HG03378 (cell line): ENCODE results near the gene SMIM11.
A peak's percentile ranks its signal among the peaks of the same experiment; 100 is the strongest.

Experiments
- ATAC-seq: cut with Tn5 transposase; IDR thresholded peaks from one replicate; pipeline ENCODE4 v1.9.1; 2021; ENCODE audit warnings: mild to moderate bottlenecking, moderate library complexity; ENCODE audit not compliant: unreplicated experiment

SMIM11 gene, protein sequence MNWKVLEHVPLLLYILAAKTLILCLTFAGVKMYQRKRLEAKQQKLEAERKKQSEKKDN

DNA sequence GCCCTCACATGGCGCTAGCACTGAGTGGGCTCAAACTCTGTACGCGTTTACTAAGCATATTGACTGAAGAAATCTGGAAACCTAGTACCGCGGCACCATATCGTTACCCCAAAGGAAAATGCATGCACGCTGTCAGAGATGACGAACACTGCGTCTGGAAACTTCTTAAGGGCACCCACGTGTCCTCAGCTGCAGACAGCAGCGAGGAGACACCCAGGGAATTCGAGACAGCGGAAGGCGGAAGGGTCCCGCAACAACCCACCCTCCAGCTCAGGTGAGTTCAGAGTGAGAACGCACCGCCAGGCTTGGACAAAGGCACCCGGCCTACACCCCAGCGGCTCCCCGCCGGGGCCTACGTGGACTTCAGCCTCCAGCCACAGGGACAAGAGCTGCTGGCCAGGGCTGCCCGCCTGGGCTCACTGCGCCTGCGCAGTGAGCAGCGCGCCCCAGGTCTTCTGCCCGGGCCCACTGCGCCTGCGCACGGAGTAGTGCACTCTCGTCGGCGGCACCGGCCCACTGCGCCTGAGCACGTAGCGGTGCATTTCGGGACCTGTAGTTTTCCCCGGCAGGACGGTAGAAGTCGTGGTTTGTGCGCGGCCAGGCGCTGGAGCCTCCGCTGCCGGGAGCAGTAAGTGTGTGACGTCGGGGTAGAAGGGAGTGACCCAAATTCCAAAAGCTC, at the start of gene SMIM11:
Gene SMIM11, plus strand, starts transcription at position 568 of the 679 bp plus-strand sequence. CDS start 3,998 bp downstream, outside the sequence.
- peak; percentile 87 for ATAC-seq

GRCh38 chr21:34330055-34330454, 45.3 kb upstream of the SMIM11 start:
- no peak for ATAC-seq

DNA sequence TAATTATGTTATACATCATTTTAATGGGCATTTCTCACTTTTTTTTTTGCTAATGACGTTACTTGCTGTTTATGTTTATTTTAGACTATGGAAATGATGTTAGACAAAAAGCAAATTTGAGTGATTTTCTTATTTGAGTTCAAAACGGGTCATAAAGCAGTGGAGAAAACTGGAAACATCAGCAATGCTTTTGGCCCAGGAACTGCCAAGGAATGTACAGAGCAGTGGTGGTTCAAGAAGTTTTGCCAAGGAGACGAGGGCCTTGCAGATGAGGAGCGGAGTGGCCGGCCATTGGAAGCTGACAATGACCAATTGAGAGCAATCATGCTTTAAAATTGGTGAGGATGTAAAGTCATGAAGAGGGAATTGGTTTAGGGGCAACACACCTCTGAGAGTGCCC, 43.6 kb upstream of the SMIM11 start:
- no peak for ATAC-seq

- ATAC-seq = no peak
Observed at GRCh38 chr21:34332347-34332746, 43.0 kb upstream of the SMIM11 start.

DNA sequence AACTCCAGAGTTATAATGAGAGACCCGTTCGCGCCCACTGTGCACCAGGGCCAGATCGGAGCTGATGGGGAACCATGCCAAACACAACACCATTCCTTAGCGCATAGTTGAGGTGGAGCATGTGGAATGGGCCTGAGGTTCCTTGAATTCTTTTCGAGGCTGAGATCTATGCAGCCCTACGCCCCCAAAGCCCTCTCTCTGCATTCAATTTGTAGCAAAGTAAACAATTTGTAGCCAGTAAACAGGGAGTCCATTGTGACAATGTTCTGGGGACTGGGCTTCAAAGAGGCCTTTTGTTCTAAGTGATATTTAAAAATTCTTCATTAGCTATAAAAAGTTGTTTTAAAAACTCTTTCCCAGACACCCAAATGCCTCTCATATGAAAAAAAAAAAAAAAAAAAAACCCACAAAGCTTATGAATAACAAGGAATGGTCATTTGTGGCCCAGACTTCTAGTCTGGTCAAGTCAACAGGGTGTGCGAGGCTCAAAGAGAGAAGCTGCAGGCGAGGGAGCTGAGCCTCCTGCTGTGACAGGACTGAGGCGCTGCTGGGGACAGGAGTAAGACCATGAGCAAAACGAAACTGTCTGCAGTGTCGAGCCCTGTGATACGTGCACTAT, 42.1 kb upstream of the SMIM11 start:
- ATAC-seq = no peak

DNA sequence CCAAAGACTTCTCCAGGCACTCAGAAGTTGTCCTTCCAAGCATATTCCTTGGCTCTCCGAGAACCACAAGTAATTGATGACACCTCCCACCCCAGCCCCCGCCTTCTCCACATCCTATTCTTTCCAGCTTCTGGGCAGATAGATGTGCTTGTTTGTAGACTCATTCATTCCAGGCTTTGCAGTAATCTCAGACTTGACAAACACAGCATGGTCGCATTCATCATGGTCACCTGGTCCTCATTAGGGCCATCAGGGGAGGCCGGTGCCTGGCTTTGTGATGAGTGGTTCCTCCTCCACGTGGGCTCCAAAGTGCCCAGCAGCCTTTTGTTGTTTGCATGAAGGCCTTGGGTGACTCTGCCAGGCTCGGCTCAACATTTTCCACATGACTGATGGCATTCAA, 40.0 kb upstream of the SMIM11 start:
- ATAC-seq = no peak

DNA sequence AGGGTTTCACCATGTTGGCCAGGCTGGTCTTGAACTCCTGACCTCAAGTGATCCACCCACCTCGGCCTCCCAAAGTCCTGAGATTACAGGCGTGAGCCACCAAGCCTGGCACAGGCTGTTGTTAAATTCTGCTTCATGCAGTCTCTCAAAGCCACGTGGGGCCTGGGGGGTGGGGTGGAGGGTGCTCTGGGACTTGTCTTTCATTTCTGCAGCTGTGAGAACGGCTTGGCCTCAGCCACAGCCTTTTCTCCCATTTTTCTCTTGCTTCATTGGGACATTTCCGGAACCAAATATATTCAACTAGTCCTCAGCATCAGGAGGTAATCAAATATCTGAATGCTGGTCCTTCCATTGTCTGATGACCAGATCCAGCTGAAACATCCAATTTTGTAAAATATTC, 39.1 kb upstream of the SMIM11 start:
- ATAC-seq = no peak

DNA sequence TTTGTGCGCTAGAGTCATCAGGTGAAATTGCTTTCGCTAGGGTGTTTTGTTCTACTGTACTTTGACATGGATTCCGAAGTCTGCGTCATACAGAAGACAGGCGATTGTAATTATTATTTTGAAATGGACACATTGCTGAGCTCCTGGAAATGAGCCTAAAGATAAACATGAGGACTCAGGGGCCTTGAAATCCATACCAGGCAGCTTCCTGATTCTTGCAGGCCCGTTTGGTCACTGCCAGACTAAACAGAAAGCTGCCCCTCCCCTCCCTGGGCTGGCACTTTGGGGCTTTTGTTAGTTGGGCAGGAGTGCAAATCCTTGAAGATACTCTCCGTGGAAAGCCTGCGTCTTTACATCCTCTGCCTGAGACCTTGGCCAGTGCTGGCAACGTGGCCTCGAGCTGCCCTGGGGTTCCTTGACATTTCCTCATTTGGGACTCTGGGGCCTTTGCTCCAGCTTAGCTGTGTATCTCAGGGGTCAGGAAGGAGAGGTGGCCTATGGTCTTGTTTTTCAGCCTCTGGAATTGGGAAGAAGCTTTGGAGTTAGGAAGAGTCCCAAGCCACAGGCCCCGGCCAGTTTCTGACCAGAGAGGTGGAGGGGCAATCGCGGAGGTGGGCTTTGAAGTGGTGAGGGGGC, 38.4 kb upstream of the SMIM11 start:
- no peak for ATAC-seq

DNA sequence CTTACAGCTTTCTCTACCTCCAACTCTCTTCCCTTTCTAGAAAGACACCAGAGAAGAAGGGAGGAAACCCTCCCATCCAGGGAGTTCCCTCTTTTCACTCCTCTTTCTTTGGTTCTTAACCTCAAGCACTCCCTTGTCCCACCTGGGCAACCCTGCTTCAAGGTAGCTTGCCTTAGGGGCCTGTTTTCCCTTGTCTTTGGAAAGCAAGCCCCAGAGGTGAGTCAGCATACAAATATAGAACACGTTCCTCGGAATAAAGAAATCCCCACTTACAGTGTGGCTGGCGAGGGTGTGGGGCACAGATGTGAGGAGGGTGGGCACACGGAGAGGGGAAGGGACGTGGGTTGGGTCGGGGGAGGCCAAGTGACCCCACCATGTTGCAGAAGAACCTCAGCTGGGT, 37.6 kb upstream of the SMIM11 start:
- ATAC-seq = no peak

GRCh38 chr21:34338226-34338625, 37.1 kb upstream of the SMIM11 start:
- no peak for ATAC-seq

DNA sequence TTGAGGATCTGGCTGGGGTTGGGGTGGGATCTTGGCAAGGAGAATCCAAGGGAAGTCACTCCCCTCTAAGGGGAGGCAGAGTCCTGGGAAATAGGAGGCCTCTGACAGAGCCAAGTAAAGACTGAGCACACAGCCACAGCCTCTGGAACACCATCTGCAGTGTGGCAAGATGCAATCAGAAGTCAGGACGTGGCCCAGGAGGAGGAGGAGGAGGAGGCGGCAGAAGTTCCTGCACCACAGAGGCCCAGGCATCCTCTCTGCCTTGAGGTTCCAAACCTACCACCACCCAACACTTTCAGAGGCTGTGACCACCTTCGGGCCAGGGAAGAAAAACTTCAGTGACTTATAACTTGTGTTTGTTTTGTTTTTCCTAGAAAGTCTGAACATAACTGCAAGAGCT, 35.2 kb upstream of the SMIM11 start:
- no peak for ATAC-seq

DNA sequence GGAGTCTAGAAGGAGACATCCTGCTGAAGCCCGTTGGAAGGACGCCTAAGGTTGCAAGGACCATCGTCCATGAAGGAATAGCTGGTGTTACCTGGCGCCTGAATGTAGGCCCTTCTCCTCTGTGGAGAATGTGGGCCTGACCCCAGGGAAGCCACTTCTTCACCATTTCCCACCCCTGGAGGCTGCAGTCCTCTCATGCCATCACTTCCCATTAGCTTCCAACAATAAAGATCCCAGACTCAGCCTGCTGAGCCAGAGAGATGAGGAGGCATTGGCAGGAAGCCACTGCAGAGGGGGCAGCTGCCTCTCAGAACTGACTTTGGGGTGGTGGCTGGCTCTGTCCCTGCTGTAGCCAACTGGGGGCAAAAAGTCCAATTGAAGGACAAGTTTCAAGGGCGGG, 32.8 kb upstream of the SMIM11 start:
- ATAC-seq = no peak

DNA sequence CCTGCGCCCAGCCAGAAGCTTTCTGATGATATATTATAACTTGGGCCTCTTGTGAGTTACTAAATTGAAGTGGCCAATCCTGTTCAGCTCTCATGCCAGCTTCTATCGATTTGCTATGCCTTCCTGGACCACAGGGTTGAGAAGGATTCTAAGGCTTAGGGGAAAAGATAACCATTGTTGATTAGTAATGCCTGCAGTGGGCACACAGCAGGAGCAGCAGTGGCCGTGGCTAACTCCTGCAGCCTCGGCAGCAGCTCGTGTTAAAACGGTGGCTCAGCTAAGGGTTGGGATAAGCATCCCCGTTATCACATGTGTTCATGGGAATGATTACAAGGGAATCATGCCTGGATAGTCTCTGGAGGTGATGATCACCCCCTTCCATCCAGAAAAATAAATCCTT, 32.0 kb upstream of the SMIM11 start:
- ATAC-seq = no peak

GRCh38 chr21:34343838-34344381, 31.4 kb upstream of the SMIM11 start:
- no peak for ATAC-seq

DNA sequence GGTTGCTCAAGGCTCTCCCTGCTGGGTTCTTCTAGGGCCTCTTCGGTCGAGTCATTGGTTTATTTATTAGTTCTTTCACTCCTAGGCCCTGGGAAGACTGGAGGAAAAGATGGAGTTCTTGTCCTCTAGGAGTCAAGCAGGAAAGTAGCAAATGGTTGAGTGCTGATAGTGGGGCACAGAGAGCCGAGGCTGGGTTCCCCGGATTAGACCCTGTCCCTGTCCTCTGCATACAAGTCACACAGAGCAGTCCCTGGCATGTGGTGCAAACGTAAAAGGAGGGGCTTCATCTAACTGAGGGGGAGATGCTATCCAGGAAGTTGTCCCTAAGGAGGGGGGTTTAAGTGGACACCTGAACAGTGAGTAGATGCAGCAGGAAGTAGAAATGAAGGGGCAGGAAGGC, 30.7 kb upstream of the SMIM11 start:
- no peak for ATAC-seq

DNA sequence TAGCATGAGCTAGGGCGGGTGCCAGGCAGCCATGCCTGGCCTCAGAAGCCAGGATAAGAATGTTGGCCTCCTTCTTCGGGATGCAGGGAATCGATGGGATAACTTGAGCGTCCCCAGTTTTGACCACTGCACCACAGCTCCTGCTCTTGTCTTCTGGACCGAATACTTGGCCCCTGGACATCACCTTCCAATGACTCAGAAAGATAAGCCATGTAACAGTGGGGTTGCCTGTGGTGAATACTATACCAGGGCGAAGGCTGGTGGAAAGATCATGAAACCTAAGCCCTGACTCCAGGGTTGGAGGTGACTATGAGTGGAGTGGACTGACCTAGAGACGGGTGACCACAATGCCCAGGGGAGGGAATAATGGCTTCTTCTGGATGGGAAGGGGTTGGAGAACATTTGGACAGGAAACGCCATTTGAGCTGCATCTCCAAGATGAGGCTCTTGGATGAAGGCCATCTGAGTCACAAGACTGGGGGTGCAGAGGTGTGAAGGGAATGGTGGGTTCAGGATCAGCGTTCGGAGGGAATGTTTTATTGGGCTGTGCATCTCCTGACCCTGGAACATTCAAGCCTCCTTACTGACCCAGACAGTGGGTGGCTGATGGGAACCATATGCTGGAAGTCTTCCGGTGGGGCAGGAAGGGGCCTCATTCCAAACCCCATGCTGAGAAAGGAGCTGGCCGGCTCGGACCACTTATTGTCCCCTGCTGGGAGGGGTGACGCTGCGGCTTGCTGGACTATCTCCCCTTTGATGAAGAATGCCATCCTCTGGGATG, 30.0 kb upstream of the SMIM11 start:
- no peak for ATAC-seq

- no peak for ATAC-seq
Observed at GRCh38 chr21:34345892-34346291, 29.4 kb upstream of the SMIM11 start.

- no peak for ATAC-seq
Observed at GRCh38 chr21:34348890-34349519, 26.3 kb upstream of the SMIM11 start.

DNA sequence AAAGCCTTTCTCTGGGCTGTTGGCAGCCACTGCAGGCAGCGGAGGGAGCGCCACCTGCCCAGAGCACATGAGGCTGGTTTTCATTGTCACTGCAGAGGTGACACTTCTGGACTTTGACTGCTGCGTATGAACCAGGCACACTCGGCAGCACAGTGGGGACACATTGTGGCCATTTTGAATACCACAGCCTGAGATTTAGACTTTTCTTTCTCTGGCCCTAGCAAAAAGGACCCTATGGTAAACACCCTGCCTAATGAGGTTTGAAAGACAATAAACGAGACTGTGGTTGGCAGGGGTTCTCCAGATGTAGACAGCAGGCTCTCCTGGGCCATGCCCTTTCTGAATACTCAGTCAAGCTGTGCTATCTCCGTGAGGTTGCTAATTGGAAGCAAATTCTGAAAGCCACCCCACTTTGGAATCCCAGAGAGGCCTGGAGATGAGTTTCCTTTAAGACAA, 23.5 kb upstream of the SMIM11 start:
- peak; percentile 53 for ATAC-seq

- no peak for ATAC-seq
Observed at GRCh38 chr21:34352556-34352955, 22.8 kb upstream of the SMIM11 start.

DNA sequence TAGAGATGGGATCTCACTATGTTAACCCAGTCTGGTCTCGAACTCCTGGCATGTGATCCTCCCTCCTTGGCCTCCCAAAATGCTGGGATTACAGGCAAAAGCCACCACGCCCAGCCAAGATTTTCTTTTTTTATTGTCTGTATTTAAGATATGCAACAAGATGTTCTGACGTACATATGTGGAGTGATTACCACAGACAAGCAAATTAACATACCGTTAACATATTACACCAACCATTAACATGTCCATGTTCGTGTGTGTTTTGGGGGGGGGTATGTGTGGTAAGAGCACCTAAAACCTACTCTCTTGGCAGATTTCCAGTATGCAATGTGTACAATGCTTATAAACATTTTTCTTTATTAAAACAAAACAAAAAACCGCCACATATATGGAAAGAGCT, 22.1 kb upstream of the SMIM11 start:
- ATAC-seq = no peak
